Keratinocyte (primary cell): ENCODE results near the gene AOAH. TPM values are rescaled to one million over a fixed set of nuclear protein-coding genes. Genes with fewer than 3 reads are reported as not detected.
A peak's percentile ranks its signal among the peaks of the same experiment; 100 is the strongest.

Source experiments
- DNase-seq: peaks from one replicate; pipeline ENCODE4 v3.0.0-alpha.2; 2011; ENCODE audit warnings: low read depth, missing footprints, low spot score
- FAIRE-seq: peaks from 2 replicates; lab custom pipeline; 2011; peaks lifted over from hg19 to GRCh38; lab: Jason Lieb, UNC
- H2AFZ ChIP-seq: 2 replicates; pipeline ENCODE4 v1.6.0; 2012; ENCODE audit warnings: low read length, control low read depth, inconsistent platforms; ENCODE audit not compliant: control insufficient read depth
- H3K27ac ChIP-seq: 2 replicates; pipeline ENCODE4 v1.5.1; 2011; ENCODE audit warnings: low read length; ENCODE audit not compliant: control insufficient read depth, insufficient read depth
- H3K27me3 ChIP-seq: 3 replicates; pipeline ENCODE4 v1.6.0; 2011; ENCODE audit warnings: low read length; ENCODE audit not compliant: control insufficient read depth, insufficient read depth; ENCODE audit errors: extremely low read depth
- H3K36me3 ChIP-seq, 2 experiments: 2 replicates in 1 of 2; 3 replicates in 1 of 2; pipeline ENCODE4 v1.5.1; 2011; ENCODE audit warnings: low read length in 2 of 2, mild to moderate bottlenecking in 1 of 2; ENCODE audit not compliant: control insufficient read depth in 2 of 2, insufficient read depth in 2 of 2; ENCODE audit errors: extremely low read depth in 1 of 2
- H3K4me1 ChIP-seq: 3 replicates; pipeline ENCODE4 v1.5.1; 2011; ENCODE audit warnings: low read length; ENCODE audit not compliant: control insufficient read depth, insufficient read depth; ENCODE audit errors: extremely low read depth
- H3K4me2 ChIP-seq: 3 replicates; pipeline ENCODE4 v1.6.0; 2011; ENCODE audit warnings: low read depth, low read length; ENCODE audit not compliant: control insufficient read depth, insufficient read depth; ENCODE audit errors: extremely low read depth
- H3K4me3 ChIP-seq, 3 experiments: fragments of 200-600 bp in 1 of 3; sonication (generic) in 1 of 3; 2 replicates in 2 of 3; 3 replicates in 1 of 3; pipeline ENCODE4 v1.5.1; 2011 to 2016; ENCODE audit warnings: low read length in 3 of 3, mild to moderate bottlenecking in 3 of 3, control low read depth in 2 of 3, inconsistent platforms in 1 of 3, low read depth in 1 of 3, mixed read lengths in 1 of 3, mixed run types in 1 of 3, moderate library complexity in 1 of 3; ENCODE audit not compliant: control insufficient read depth in 2 of 3, insufficient read depth in 2 of 3; ENCODE audit errors: extremely low read depth in 1 of 3
- H3K79me2 ChIP-seq: 2 replicates; pipeline ENCODE4 v1.6.0; 2012; ENCODE audit warnings: low read length; ENCODE audit not compliant: control insufficient read depth, insufficient read depth
- H3K9ac ChIP-seq: 3 replicates; pipeline ENCODE4 v1.6.0; 2011; ENCODE audit warnings: low read length; ENCODE audit not compliant: control insufficient read depth, insufficient read depth; ENCODE audit errors: extremely low read depth
- H3K9me1 ChIP-seq: 3 replicates; pipeline ENCODE4 v1.6.0; 2011; ENCODE audit warnings: low read length; ENCODE audit not compliant: control insufficient read depth, insufficient read depth; ENCODE audit errors: extremely low read depth
- H3K9me3 ChIP-seq: 2 replicates; pipeline ENCODE4 v1.5.1; 2012; ENCODE audit warnings: low read depth, low read length; ENCODE audit not compliant: control insufficient read depth
- H4K20me1 ChIP-seq: 3 replicates; pipeline ENCODE4 v1.6.0; 2011; ENCODE audit warnings: low read length; ENCODE audit not compliant: control insufficient read depth, insufficient read depth; ENCODE audit errors: extremely low read depth
- EZH2 ChIP-seq: IDR thresholded peaks from one replicate; pipeline ENCODE4 v1.6.1; 2012; ENCODE audit warnings: inconsistent platforms, mild to moderate bottlenecking, low read length, moderate library complexity
- dilution Hi-C: fragments of 300-500 bp; cut with MboI; formaldehyde crosslinking; loops from one replicate; pipeline ENCODE4 v1.7.0; 2020; ENCODE audit warnings: low sequenced_read_pairs; ENCODE audit not compliant: extremely low pct_ligation_motif_present
- polyA plus RNA-seq, 5 experiments: library from polyadenylated mRNA; depleted of rRNA in 3 of 5; stranded (reverse) in 3 of 5; stranded (forward) in 1 of 5; unstranded in 1 of 5; fragments of >200 nt; gene quantifications; 1 replicate in 1 of 5; 2 replicates in 3 of 5; 3 replicates in 1 of 5; pipeline versions ENCODE4 v1.2.1 to v1.2.3, GENCODE V29; 2011 to 2012; ENCODE audit warnings: missing spikeins in 2 of 5, low read depth in 1 of 5, low replicate concordance in 1 of 5
- TF ChIP-seq, protein P1 (sequence below), 3 experiments: IDR thresholded peaks in 1 of 3; conservative IDR thresholded peaks in 1 of 3; optimal IDR thresholded peaks in 1 of 3; 2 replicates in 2 of 3; 3 replicates in 1 of 3; pipeline versions ENCODE3 to v1.5.1; 2011; ENCODE audit warnings: low read length in 3 of 3, mild to moderate bottlenecking in 3 of 3, moderate library complexity in 2 of 3, control low read depth in 1 of 3, inconsistent platforms in 1 of 3; ENCODE audit not compliant: insufficient read depth in 2 of 3; ENCODE audit errors: extremely low read depth in 1 of 3

AOAH gene
- polyA plus RNA-seq, 1 donor (not counting 4 experiments of a cell fraction or from before 2014, with no cell fraction given): 0.43 TPM

DNA sequence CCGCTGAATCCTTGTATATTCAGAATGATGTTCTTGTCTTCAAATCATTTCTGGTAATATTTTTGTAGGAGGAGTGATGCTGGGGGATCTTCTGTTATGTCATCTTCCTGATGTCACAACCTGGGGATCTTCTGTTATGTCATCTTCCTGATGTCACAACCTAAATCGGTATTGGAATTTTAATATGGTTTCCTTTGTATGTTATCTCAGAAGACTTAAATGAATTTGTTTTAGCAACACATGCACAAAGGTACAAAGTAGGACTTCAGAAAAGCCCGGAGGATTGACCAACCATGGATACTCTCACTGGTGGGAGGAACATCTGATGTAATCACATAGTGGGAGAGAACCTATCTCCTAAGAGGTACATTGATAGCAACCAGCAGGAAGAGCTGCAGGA is 9.1 kb upstream of the AOAH start:
- Histone ChIP-seq H3K27me3 (no peaks in the 10 kb centered on the region), H3K9ac (no peak overlapping the region), H2AFZ (no peak overlapping the region), H3K9me3 (no peaks in the 10 kb centered on the region), H3K79me2 (no peaks in the 10 kb centered on the region), H3K27ac (no peak overlapping the region), H3K4me3 (no peak overlapping the region), H3K4me1 (no peaks in the 10 kb centered on the region), H3K9me1 (no peaks in the 10 kb centered on the region), H4K20me1 (no peaks in the 10 kb centered on the region), H3K4me2 (no peak overlapping the region), H3K36me3 (no peaks in the 10 kb centered on the region)
- dilution Hi-C loops: no loop called here
- no peak for DNase-seq
- no peak for TF ChIP-seq EZH2
- TF ChIP-seq, protein P1, sequence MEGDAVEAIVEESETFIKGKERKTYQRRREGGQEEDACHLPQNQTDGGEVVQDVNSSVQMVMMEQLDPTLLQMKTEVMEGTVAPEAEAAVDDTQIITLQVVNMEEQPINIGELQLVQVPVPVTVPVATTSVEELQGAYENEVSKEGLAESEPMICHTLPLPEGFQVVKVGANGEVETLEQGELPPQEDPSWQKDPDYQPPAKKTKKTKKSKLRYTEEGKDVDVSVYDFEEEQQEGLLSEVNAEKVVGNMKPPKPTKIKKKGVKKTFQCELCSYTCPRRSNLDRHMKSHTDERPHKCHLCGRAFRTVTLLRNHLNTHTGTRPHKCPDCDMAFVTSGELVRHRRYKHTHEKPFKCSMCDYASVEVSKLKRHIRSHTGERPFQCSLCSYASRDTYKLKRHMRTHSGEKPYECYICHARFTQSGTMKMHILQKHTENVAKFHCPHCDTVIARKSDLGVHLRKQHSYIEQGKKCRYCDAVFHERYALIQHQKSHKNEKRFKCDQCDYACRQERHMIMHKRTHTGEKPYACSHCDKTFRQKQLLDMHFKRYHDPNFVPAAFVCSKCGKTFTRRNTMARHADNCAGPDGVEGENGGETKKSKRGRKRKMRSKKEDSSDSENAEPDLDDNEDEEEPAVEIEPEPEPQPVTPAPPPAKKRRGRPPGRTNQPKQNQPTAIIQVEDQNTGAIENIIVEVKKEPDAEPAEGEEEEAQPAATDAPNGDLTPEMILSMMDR (optimal IDR thresholded peaks at IDR 0.05 in 1 of 3, IDR thresholded peaks at IDR 0.05 in 1 of 3, conservative IDR thresholded peaks at IDR 0.05 in 1 of 3; ENCODE audit: extremely low read depth in 1 of 3, insufficient read depth in 2 of 3, low read length in 3 of 3): no peak
- no peak for FAIRE-seq

DNA sequence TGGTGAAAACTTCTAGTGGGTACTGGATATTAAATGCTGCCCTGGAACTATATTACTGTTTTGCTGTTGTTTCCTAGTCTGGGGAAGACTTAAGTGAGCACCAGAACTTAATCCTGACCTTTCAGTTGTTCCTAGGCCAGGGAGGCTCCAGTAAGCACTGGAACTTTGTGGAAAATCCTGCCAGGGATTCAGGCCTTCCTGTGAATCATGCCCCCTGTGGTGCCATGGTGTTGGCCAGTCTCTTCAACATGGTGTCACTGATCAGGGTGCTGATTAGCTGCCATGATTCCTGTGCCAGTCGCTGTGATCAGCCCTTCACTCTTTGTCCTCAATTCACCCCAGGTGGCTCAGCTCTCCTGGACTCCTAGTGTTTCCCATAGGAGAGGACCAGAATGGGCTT is 8.5 kb upstream of the AOAH start:
- peak; percentile 32 for FAIRE-seq
- H4K20me1 ChIP-seq: no peaks in the 10 kb centered on the region
- H3K27ac ChIP-seq: no peak overlapping the region
- H2AFZ ChIP-seq: no peak overlapping the region
- H3K9ac ChIP-seq: no peak overlapping the region
- no peaks in the 10 kb centered on the region for H3K36me3 ChIP-seq
- H3K9me1 ChIP-seq: no peaks in the 10 kb centered on the region
- H3K9me3 ChIP-seq: no peaks in the 10 kb centered on the region
- no peaks in the 10 kb centered on the region for H3K27me3 ChIP-seq
- no peak for DNase-seq
- TF ChIP-seq, protein P1 (optimal IDR thresholded peaks at IDR 0.05 in 1 of 3, IDR thresholded peaks at IDR 0.05 in 1 of 3, conservative IDR thresholded peaks at IDR 0.05 in 1 of 3; ENCODE audit: extremely low read depth in 1 of 3, insufficient read depth in 2 of 3, low read length in 3 of 3): no peak
- no peak for TF ChIP-seq EZH2
- dilution Hi-C loops: no loop called here
- H3K79me2 ChIP-seq: no peaks in the 10 kb centered on the region
- no peak overlapping the region for H3K4me2 ChIP-seq
- no peaks in the 10 kb centered on the region for H3K4me1 ChIP-seq
- no peak overlapping the region for H3K4me3 ChIP-seq
